Endothelial cell of umbilical vein (primary cell): ENCODE measurements around the gene ACTN1.

Experiments used
- EZH2 ChIP-seq: IDR thresholded peaks from 2 replicates; pipeline ENCODE4 v1.6.1; 2012; ENCODE audit warnings: borderline replicate concordance, low read depth, mild to moderate bottlenecking, moderate library complexity, low read length, inconsistent platforms; ENCODE audit not compliant: severe bottlenecking
- JUN ChIP-seq: IDR thresholded peaks from 2 replicates; pipeline ENCODE4 v1.6.1; 2011; ENCODE audit warnings: borderline replicate concordance, low read depth; ENCODE audit not compliant: insufficient read length, insufficient read depth
- POLR2A ChIP-seq: IDR thresholded peaks from 2 replicates; pipeline ENCODE4 v1.6.1; 2012; ENCODE audit warnings: low read depth, mild to moderate bottlenecking, control low read depth, low read length
- POLR2AphosphoS5 ChIP-seq: IDR thresholded peaks from 2 replicates; pipeline ENCODE4 v1.6.1; 2012; ENCODE audit warnings: low read depth, mild to moderate bottlenecking, control low read depth, low read length, moderate library complexity; ENCODE audit not compliant: insufficient read depth
- TF ChIP-seq, protein P1 (sequence below), 2 donors: IDR thresholded peaks; 1 replicate in 1 of 2; 2 replicates in 1 of 2; pipeline ENCODE4 v1.5.1; 2011; ENCODE audit warnings: low read length in 2 of 2, mild to moderate bottlenecking in 2 of 2, moderate library complexity in 2 of 2, control low read depth in 1 of 2, inconsistent platforms in 1 of 2, low read depth in 1 of 2; ENCODE audit not compliant: insufficient read depth in 1 of 2; ENCODE audit errors: extremely low read depth in 1 of 2
- TF ChIP-seq, protein P2 (sequence below): IDR thresholded peaks from 2 replicates; pipeline ENCODE4 v1.6.1; 2011; ENCODE audit not compliant: insufficient read depth, insufficient read length

DNA sequence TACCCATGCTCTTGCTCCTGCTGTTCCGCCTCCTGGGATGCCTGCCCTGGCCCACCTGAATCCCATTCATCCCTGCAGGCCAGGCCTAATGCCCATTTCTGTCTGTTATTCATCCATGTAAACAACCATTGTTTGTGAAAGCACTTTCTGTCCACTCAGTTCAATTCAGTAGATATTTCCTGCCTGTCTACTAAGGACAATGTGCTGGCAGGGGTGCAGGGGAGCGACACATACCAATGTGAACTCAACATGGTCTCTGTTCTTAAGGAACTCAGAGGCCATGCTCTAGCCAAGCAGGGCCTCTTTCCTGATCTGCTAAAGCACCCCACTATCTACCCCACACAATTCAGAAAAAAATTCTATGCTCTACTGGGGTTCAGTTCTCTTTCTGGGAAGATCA is 97.7 kb downstream of the ACTN1 start:
- TF ChIP-seq, protein P1, sequence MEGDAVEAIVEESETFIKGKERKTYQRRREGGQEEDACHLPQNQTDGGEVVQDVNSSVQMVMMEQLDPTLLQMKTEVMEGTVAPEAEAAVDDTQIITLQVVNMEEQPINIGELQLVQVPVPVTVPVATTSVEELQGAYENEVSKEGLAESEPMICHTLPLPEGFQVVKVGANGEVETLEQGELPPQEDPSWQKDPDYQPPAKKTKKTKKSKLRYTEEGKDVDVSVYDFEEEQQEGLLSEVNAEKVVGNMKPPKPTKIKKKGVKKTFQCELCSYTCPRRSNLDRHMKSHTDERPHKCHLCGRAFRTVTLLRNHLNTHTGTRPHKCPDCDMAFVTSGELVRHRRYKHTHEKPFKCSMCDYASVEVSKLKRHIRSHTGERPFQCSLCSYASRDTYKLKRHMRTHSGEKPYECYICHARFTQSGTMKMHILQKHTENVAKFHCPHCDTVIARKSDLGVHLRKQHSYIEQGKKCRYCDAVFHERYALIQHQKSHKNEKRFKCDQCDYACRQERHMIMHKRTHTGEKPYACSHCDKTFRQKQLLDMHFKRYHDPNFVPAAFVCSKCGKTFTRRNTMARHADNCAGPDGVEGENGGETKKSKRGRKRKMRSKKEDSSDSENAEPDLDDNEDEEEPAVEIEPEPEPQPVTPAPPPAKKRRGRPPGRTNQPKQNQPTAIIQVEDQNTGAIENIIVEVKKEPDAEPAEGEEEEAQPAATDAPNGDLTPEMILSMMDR (IDR thresholded peaks at IDR 0.05; ENCODE audit: extremely low read depth in 1 of 2, insufficient read depth in 1 of 2, low read depth in 1 of 2, low read length in 2 of 2), result no peak
- no peak for TF ChIP-seq POLR2AphosphoS5
- no peak for TF ChIP-seq POLR2A
- no peak for TF ChIP-seq EZH2
- TF ChIP-seq, protein P2, sequence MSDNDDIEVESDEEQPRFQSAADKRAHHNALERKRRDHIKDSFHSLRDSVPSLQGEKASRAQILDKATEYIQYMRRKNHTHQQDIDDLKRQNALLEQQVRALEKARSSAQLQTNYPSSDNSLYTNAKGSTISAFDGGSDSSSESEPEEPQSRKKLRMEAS, result no peak
- TF ChIP-seq JUN, result no peak
